GM21723 (cell line): Measurements from ENCODE around the gene RNF8.
"Not testable (repeated sequence)": the region's sequence is repeated elsewhere in the genome, so short reads cannot be mapped to it uniquely, and the experiment has no call there.

Experiments used
- ATAC-seq: cut with Tn5 transposase; IDR thresholded peaks from one replicate; pipeline ENCODE4 v1.9.1; 2021; ENCODE audit warnings: mild to moderate bottlenecking, moderate library complexity; ENCODE audit not compliant: unreplicated experiment

The RNF8 gene

GRCh38 chr6:37442416-37443215, 88.8 kb downstream of the RNF8 start:
- no peak for ATAC-seq

GRCh38 chr6:37443216-37443542, 89.4 kb downstream of the RNF8 start:
- ATAC-seq: not testable (repeated sequence)
